Measurements from ENCODE around the gene DNAH6. TPM values are rescaled to one million over a fixed set of nuclear protein-coding genes. Genes with fewer than 3 reads are reported as not detected.

Gene DNAH6
- total RNA-seq, 1 experiment from 2014 or later, result 0.32 TPM

DNA sequence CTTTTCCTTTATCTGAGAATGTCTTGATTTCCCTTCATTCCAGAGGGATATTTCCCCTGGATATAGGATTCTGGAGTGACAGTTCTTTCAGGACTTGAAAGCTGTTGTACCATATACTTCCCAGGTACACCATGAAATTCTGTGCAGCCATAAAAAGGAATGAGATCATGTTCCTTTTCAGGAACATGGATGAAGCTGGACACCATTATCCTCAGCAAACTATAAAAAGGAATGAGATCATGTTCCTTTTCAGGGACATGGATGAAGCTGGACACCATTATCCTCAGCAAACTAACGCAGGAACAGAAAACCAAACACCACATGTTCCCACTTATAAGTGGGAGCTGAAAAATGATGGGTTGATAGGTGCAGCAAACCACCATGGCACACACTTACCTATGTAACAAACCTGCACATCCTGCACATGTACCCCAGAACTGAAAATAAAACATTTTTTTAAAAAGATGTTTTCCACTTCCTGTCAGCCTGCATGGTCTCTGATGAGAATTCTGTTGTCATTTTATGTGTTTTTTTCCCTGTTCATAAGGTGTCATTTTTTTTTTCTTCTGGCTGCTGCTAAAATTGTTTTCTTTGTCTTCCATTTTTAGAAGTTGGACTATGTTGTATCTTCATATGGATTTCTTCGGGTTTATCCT lies 133.3 kb downstream of the DNAH6 start:
- Histone ChIP-seq H3K4me3 (ENCODE audit: low read depth, low read length) (no peak overlapping the region), H3K9me3 (no peaks in the 10 kb centered on the region), H3K27me3 (replicated peaks; ENCODE audit: control insufficient read depth, insufficient read depth, low read length) (no peaks in the 10 kb centered on the region), H3K36me3 (ENCODE audit: control insufficient read depth, insufficient read depth, low read length) (no peaks in the 10 kb centered on the region), H3K4me1 (no peaks in the 10 kb centered on the region)
- intact Hi-C loops (cut with micrococcal nuclease; ENCODE audit: unreplicated experiment), result no loop called here
- POLR2A ChIA-PET, result no interaction called here
- no peak overlapping the region for H3K27ac Mint-ChIP-seq (ENCODE audit: unreplicated experiment)
- H3K4me1 Mint-ChIP-seq (ENCODE audit: low read depth, unreplicated experiment), result no peaks in the 10 kb centered on the region
- TF ChIP-seq, protein P1, sequence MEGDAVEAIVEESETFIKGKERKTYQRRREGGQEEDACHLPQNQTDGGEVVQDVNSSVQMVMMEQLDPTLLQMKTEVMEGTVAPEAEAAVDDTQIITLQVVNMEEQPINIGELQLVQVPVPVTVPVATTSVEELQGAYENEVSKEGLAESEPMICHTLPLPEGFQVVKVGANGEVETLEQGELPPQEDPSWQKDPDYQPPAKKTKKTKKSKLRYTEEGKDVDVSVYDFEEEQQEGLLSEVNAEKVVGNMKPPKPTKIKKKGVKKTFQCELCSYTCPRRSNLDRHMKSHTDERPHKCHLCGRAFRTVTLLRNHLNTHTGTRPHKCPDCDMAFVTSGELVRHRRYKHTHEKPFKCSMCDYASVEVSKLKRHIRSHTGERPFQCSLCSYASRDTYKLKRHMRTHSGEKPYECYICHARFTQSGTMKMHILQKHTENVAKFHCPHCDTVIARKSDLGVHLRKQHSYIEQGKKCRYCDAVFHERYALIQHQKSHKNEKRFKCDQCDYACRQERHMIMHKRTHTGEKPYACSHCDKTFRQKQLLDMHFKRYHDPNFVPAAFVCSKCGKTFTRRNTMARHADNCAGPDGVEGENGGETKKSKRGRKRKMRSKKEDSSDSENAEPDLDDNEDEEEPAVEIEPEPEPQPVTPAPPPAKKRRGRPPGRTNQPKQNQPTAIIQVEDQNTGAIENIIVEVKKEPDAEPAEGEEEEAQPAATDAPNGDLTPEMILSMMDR (IDR thresholded peaks at IDR 0.05; ENCODE audit: insufficient read depth in 1 of 2, low read depth in 1 of 2, low read length in 1 of 2, severe bottlenecking in 1 of 2, unreplicated experiment in 1 of 2), result no peak
- BruUV-seq (replicated peaks), result no TSS peak
- DNase-seq, result no peak
- CTCF ChIA-PET, result no interaction called here
- no peak overlapping the region for H3K4me3 Mint-ChIP-seq (ENCODE audit: unreplicated experiment)
- no peaks in the 10 kb centered on the region for H3K36me3 Mint-ChIP-seq (ENCODE audit: insufficient read depth, unreplicated experiment)
- H3K27me3 Mint-ChIP-seq (ENCODE audit: insufficient read depth, unreplicated experiment), result peaks cover 3% of the 10 kb centered on the region
- H3K9me3 Mint-ChIP-seq (ENCODE audit: unreplicated experiment), result no peaks in the 10 kb centered on the region

DNA sequence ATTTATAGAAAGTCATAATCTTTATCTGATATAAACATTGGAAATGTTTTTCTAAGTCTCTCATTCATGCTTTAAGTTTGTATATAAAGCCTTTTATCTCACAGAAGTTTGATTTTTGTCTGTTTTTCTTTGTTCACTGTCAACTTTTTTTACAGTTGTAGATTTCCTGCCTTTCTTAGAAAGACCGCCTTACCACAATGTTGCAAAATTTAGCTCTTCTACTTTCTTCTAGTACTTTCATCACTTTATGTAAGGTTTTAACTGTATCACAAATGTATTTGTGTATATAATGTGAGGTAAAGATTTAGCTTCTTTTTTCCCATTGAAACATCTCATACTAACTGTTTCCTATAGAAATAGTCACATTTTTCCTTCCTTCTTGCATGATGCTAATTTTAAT lies 136.1 kb downstream of the DNAH6 start:
- Histone ChIP-seq H3K4me3 (ENCODE audit: low read depth, low read length) (no peak overlapping the region), H3K27me3 (replicated peaks; ENCODE audit: control insufficient read depth, insufficient read depth, low read length) (no peaks in the 10 kb centered on the region), H3K9me3 (no peaks in the 10 kb centered on the region), H3K36me3 (ENCODE audit: control insufficient read depth, insufficient read depth, low read length) (no peaks in the 10 kb centered on the region), H3K4me1 (no peaks in the 10 kb centered on the region)
- Mint-ChIP-seq H3K36me3 (ENCODE audit: insufficient read depth, unreplicated experiment) (no peaks in the 10 kb centered on the region), H3K4me1 (ENCODE audit: low read depth, unreplicated experiment) (no peaks in the 10 kb centered on the region), H3K27me3 (ENCODE audit: insufficient read depth, unreplicated experiment) (peaks cover 3% of the 10 kb centered on the region), H3K9me3 (ENCODE audit: unreplicated experiment) (no peaks in the 10 kb centered on the region), H3K4me3 (ENCODE audit: unreplicated experiment) (no peak overlapping the region), H3K27ac (ENCODE audit: unreplicated experiment) (no peak overlapping the region)
- no TSS peak for BruUV-seq (replicated peaks)
- ChIA-PET POLR2A (no interaction called here), CTCF (no interaction called here)
- TF ChIP-seq, protein P1 (IDR thresholded peaks at IDR 0.05; ENCODE audit: insufficient read depth in 1 of 2, low read depth in 1 of 2, low read length in 1 of 2, severe bottlenecking in 1 of 2, unreplicated experiment in 1 of 2), result no peak
- no peak for DNase-seq
- intact Hi-C loops (cut with micrococcal nuclease; ENCODE audit: unreplicated experiment), result no loop called here

DNA sequence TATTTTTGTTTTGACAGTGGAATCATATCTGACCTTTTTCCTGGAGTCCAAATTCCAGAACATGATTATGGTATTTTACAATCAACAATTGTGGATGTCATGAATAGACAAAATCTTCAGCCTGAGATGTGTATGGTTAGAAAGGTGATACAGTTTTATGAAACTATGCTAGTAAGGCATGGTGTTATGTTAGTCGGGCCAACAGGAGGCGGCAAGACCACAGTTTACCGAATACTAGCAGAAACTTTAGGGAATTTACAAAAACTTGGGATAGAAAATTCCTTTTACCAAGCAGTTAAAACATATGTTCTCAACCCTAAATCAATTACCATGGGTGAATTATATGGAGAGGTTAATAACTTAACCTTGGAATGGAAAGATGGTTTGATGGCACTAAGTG lies 137.0 kb downstream of the DNAH6 start:
- no peaks in the 10 kb centered on the region for H3K27me3 ChIP-seq (replicated peaks; ENCODE audit: control insufficient read depth, insufficient read depth, low read length)
- POLR2A ChIA-PET, result no interaction called here
- no peak for DNase-seq
- no peaks in the 10 kb centered on the region for H3K36me3 ChIP-seq (ENCODE audit: control insufficient read depth, insufficient read depth, low read length)
- TF ChIP-seq, protein P1 (IDR thresholded peaks at IDR 0.05; ENCODE audit: insufficient read depth in 1 of 2, low read depth in 1 of 2, low read length in 1 of 2, severe bottlenecking in 1 of 2, unreplicated experiment in 1 of 2), result no peak
- intact Hi-C loops (cut with micrococcal nuclease; ENCODE audit: unreplicated experiment), result no loop called here
- Mint-ChIP-seq H3K27ac (ENCODE audit: unreplicated experiment) (no peak overlapping the region), H3K36me3 (ENCODE audit: insufficient read depth, unreplicated experiment) (no peaks in the 10 kb centered on the region), H3K4me1 (ENCODE audit: low read depth, unreplicated experiment) (no peaks in the 10 kb centered on the region), H3K27me3 (ENCODE audit: insufficient read depth, unreplicated experiment) (peaks cover 3% of the 10 kb centered on the region), H3K9me3 (ENCODE audit: unreplicated experiment) (no peaks in the 10 kb centered on the region), H3K4me3 (ENCODE audit: unreplicated experiment) (no peak overlapping the region)
- H3K4me3 ChIP-seq (ENCODE audit: low read depth, low read length), result no peak overlapping the region
- BruUV-seq (replicated peaks), result no TSS peak
- H3K4me1 ChIP-seq, result no peaks in the 10 kb centered on the region
- CTCF ChIA-PET, result no interaction called here
- H3K9me3 ChIP-seq, result no peaks in the 10 kb centered on the region

All from Caco-2 (cell line).